ENCODE results near the gene RPE.
A peak's percentile ranks its signal among the peaks of the same experiment; 100 is the strongest.

The RPE gene

DNA sequence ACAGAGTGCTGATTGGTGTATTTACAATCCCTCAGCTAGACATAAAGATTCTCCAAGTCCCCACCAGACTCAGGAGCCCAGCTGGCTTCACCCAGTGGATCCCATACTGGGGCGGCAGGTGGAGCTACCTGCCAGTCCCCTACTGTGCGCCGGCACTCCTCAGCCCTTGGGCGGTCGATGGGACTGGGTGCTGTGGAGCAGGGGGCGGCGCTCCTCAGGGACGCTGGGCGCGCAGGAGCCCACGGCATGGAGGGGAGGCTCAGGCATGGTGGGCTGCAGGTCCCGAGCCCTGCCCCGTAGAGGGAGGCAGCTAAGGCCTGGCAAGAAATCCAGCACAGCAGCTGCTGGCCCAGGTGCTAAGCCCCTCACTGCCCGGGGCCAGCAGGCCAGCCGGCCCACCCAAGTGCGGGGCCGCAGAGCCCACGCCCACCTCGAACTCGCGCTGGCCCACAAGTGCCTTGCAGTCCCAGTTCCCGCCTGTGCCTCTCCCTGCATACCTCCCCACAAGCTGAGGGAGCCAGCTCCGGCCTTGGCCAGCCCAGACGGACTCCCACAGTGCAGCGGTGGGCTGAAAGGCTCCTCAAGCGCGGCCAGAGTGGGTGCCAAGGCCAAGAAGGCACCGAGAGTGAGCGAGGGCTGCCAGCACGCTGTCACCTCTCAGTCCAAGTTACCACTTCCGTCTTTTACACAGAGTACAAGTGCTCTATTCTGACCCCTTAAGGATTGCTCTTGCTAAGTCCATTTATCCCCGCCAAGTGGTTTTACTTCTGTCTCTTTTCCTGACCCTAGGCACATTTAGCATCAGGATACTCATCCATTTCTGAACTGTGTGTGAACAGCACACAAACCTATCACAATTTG, 1.7 kb upstream of the RPE start:
- DNase-seq (ENCODE audit: low read depth), result no peak

DNA sequence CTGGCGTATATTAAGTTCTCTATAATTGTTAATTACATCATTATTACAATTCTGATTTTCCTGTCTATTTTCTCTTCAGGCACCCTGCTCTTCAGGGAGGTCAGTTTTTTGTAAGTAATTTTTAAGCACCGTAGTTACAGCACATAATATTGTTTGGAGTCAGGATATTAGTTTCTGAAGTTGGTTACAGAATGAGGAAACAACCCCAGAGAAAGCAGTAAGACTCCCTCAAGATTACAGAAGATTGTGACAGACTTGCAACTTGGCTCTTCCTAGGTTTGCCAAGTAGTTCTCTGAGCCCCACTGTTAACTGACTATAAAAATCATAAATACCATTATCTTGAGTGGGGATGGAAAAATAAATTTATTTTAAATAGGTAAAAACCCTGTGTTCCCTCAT, 921 bp downstream of the RPE start:
- peak; percentile 48 for DNase-seq (ENCODE audit: low read depth)

DNA sequence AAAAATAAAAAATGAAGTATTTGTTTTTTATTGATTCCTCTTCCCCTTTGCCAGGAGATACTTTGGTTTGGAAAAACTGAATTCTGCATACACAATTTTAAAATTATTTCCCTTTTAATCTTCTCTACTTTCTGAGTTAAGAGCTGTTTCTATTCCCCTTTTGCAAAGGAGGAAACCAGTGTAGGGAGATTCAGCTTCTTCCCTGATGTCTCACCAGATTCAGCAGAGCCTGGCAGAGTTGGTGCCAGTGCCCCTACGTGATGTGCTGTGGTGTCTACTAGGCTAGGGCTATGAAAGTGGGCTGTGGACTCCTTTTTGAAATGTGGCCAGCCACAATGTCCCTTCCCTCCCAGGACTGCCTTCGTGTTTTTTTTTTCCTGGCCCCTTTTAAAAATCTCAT, 2.4 kb downstream of the RPE start:
- DNase-seq (ENCODE audit: low read depth), result no peak

DNA sequence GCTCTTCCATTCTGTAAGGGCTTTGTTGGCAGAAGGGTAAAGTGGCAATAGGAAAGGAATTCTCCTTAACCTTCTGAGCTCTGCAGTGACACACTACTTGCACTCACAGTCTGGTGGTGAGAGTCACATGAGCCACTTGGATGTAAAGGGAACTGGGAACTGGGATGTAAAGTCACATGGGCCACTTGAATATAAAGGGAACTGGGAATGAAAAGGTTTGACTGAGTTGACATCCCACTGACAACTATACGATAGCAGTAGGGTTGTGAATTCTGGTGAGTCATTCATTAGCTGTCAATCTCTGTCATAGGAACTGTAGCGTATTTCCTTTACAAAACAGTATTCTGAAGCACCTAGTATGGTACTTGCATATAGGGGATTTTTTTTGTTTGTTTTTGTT, 5.5 kb downstream of the RPE start:
- DNase-seq (ENCODE audit: low read depth), result no peak

DNA sequence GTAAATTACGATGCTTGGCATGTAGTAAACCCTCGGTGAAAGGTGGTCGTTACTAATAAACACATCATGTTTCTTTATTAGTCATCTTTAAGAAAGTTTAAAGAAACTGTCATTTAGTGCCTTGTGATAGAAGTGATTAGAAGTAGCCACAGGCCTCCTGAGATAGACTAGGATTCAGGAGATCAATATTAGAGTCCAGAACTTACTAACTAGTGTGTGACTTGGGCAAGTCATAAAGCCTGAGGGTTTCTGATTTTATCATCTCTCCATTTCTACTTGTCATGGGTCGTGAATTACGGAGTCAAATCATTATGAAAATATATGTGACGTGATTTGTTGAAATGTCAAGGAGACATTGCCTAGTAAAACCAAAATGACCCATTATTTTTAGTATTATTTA, 6.7 kb downstream of the RPE start:
- no peak for DNase-seq (ENCODE audit: low read depth)

- no peak for DNase-seq (ENCODE audit: low read depth)
Observed at GRCh38 chr2:210009896-210010295, 7.5 kb downstream of the RPE start.

- no peak for DNase-seq (ENCODE audit: low read depth)
Observed at GRCh38 chr2:210020138-210020537, 17.7 kb downstream of the RPE start.

DNA sequence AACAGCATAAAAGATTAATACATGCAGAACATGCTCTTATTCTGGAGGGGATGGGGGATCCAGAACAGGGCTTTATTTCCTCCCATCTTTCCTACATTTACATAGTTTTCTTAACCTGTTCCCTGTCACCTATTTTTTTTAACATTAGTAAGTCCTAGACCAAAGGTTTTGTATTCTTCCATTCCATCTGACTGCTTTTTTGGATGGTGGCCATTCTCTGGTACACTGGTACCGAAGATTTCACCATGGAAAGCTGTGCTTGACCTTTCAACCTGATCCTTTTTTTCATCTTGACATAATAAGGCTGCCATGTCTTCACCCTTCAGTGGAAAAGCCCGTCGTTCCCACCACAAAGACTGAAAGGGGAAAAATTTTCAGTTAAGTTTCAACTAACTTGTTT, 20.4 kb downstream of the RPE start:
- no peak for DNase-seq (ENCODE audit: low read depth)

- no peak for DNase-seq (ENCODE audit: low read depth)
Observed at GRCh38 chr2:210027608-210028007, 25.2 kb downstream of the RPE start.

GRCh38 chr2:210028178-210028577, 25.7 kb downstream of the RPE start:
- DNase-seq (ENCODE audit: low read depth), result no peak

DNA sequence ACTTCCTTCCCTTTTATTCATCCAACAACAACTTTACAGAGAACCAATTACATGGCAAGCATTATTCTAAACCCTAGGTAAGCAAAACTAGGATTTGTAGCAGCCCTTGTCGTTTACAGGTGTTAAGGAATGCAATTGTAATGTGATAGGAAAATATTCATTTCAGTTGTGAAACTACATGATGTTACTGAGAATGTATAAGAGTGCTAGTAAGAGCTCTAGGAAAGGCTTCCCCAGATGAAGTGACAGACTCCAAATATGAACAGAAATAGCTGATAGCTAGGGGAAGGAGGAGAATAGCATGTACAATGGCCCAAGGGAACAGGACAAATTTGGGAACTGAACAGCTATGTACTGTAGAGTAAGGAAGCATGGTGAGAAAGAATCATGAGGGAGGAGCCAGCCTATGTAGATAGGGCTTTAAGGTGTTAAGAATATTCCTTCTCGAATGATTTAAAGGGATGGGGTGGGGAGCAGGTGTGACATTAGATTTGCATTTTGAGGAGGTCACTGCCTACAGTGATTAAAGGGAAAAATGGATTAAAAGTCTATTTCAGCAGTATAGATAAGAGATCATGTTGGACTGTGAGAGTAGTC, 31.7 kb downstream of the RPE start:
- no peak for DNase-seq (ENCODE audit: low read depth)

DNA sequence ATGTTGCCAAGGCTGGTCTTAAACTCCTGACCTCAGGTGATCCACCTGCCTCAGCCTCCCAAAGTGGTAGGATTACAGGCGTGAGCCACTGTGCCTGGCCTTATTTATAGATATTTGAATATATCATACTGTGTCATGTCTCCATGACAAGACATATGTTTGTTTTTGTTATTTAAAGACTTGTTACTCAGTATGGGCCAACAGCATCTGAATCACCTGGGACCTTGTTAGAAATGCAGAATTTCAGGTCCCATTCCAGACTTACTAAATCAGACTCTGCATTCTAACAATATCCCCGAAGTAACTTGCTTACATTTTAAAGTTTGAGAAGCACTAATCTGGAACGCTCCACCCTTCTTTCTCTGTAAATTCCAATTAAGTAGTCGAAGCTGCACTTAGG, 33.2 kb downstream of the RPE start:
- DNase-seq (ENCODE audit: low read depth), result no peak

- no peak for DNase-seq (ENCODE audit: low read depth)
Observed at GRCh38 chr2:210038078-210038477, 35.6 kb downstream of the RPE start.

DNA sequence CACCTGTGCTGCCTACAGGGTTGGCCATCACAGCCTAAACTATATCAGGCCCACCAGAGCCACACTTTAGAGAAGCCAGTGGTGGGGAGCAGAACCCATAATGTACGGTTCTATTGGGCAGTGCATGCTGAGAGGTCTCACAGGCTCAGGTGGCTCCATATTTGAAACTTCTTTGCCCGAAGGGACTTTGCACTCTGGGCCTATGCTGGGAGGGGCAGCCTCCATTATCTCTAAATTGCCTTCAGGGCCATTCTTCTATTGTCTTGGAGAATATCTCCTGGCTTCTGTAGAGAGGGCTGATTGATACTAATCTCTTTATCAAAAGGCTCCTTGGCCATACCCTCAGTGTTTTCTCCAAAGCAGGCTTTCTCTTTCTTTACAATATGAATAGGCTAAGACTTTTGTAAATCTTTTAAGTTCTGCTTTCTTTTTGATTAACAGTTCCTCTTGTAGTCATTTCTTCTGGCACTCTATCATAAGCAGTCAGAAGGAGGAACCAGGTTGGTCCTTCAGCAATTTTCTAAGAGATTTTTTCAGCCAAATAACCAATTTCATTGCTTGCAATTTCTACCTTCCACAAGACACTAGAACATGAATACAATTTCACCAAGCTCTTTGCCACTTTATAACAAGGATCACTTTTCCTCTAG, 44.5 kb downstream of the RPE start:
- DNase-seq (ENCODE audit: low read depth), result no peak

- DNase-seq (ENCODE audit: low read depth), result no peak
Observed at GRCh38 chr2:210049831-210050230, 47.4 kb downstream of the RPE start.

- DNase-seq (ENCODE audit: low read depth), result no peak
Observed at GRCh38 chr2:210050885-210051284, 48.4 kb downstream of the RPE start.

GRCh38 chr2:210054696-210055095, 52.3 kb downstream of the RPE start:
- DNase-seq (ENCODE audit: low read depth), result no peak

- DNase-seq (ENCODE audit: low read depth), result no peak
Observed at GRCh38 chr2:210055825-210056224, 53.4 kb downstream of the RPE start.

- no peak for DNase-seq (ENCODE audit: low read depth)
Observed at GRCh38 chr2:210063306-210063705, 60.9 kb downstream of the RPE start.
